Measurements from ENCODE around the gene CCNYL1. TPM values are rescaled to one million over a fixed set of nuclear protein-coding genes. Genes with fewer than 3 reads are reported as not detected.

Gene CCNYL1
- polyA plus RNA-seq, 3 donors, result 4.1 to 10.6 (median 4.6) TPM

- intact Hi-C loops (cut with micrococcal nuclease), result loop anchor here (5.0 to 10.0 kb wide), 2 partner anchors 295 to 327 kb away; no protein-coding TSS in a partner anchor
- Mint-ChIP-seq H3K27me3 (ENCODE audit: low read depth in 3 of 3) (no peaks in the 10 kb centered on the region), H3K9me3 (no peaks in the 10 kb centered on the region), H3K4me1 (no peaks in the 10 kb centered on the region), H3K4me3 (no peak overlapping the region), H3K27ac (peak overlapping the region in 1 of 7 donors; percentile 21), H3K36me3 (peaks cover 41 to 56% of the 10 kb centered on the region in 2 donors)
- Histone ChIP-seq H4K20me1 (ENCODE audit: insufficient read depth, low read length) (no peaks in the 10 kb centered on the region), H3K4me1 (ENCODE audit: control insufficient read depth in 1 of 2, insufficient read depth in 2 of 2, low read length in 2 of 2) (no peaks in the 10 kb centered on the region), H3K9me3 (replicated peaks in 1 of 2; ENCODE audit: control insufficient read depth in 1 of 2, insufficient read depth in 1 of 2, low read length in 2 of 2) (no peaks in the 10 kb centered on the region), H3K79me2 (ENCODE audit: insufficient read depth, low read length) (no peaks in the 10 kb centered on the region), H3K9ac (ENCODE audit: insufficient read depth, low read length, poor library complexity, severe bottlenecking) (no peak overlapping the region), H3K4me3 (replicated peaks in 1 of 3; ENCODE audit: low read depth in 2 of 3, low read length in 3 of 3) (no peak overlapping the region), H3K27ac (ENCODE audit: low read depth in 1 of 2, low read length in 2 of 2) (no peak overlapping the region), H3K27me3 (ENCODE audit: control insufficient read depth in 2 of 2, insufficient read depth in 2 of 2, low read length in 2 of 2) (no peaks in the 10 kb centered on the region), H3K36me3 (replicated peaks in 1 of 2; ENCODE audit: control insufficient read depth in 1 of 2, insufficient read depth in 2 of 2, low read length in 2 of 2) (peaks cover 55 to 88% of the 10 kb centered on the region in 2 donors), H2AFZ (ENCODE audit: insufficient read depth, low read depth, low read length, poor library complexity, severe bottlenecking) (no peak overlapping the region), H3K4me2 (replicated peaks; ENCODE audit: extremely low read depth, low read length, poor library complexity, severe bottlenecking) (no peak overlapping the region)
- WGBS (ENCODE audit: insufficient coverage), result 100% methylated on average over 2 of the region's 2 CpGs
- TF ChIP-seq CTCF (IDR thresholded peaks at IDR 0.05), result no peak
- no peak for DNase-seq
These were observed 38.4 kb downstream of the CCNYL1 start for GRCh38 chr2:207749873-207750272.

GRCh38 chr2:207750345-207750744 lies 38.9 kb downstream of the CCNYL1 start:
- Histone ChIP-seq H2AFZ (ENCODE audit: insufficient read depth, low read depth, low read length, poor library complexity, severe bottlenecking) (no peak overlapping the region), H3K36me3 (replicated peaks in 1 of 2; ENCODE audit: control insufficient read depth in 1 of 2, insufficient read depth in 2 of 2, low read length in 2 of 2) (peaks cover 55 to 88% of the 10 kb centered on the region in 2 donors), H3K9ac (ENCODE audit: insufficient read depth, low read length, poor library complexity, severe bottlenecking) (no peak overlapping the region), H3K4me1 (ENCODE audit: control insufficient read depth in 1 of 2, insufficient read depth in 2 of 2, low read length in 2 of 2) (no peaks in the 10 kb centered on the region), H3K27me3 (ENCODE audit: control insufficient read depth in 2 of 2, insufficient read depth in 2 of 2, low read length in 2 of 2) (no peaks in the 10 kb centered on the region), H3K4me2 (replicated peaks; ENCODE audit: extremely low read depth, low read length, poor library complexity, severe bottlenecking) (no peak overlapping the region), H3K4me3 (replicated peaks in 1 of 3; ENCODE audit: low read depth in 2 of 3, low read length in 3 of 3) (no peak overlapping the region), H3K9me3 (replicated peaks in 1 of 2; ENCODE audit: control insufficient read depth in 1 of 2, insufficient read depth in 1 of 2, low read length in 2 of 2) (no peaks in the 10 kb centered on the region), H4K20me1 (ENCODE audit: insufficient read depth, low read length) (no peaks in the 10 kb centered on the region), H3K79me2 (ENCODE audit: insufficient read depth, low read length) (no peaks in the 10 kb centered on the region), H3K27ac (ENCODE audit: low read depth in 1 of 2, low read length in 2 of 2) (no peak overlapping the region)
- intact Hi-C loops (cut with micrococcal nuclease), result no loop called here
- Mint-ChIP-seq H3K36me3 (peaks cover 45 to 61% of the 10 kb centered on the region in 2 donors), H3K4me1 (no peaks in the 10 kb centered on the region), H3K27me3 (ENCODE audit: low read depth in 3 of 3) (no peaks in the 10 kb centered on the region), H3K27ac (no peak overlapping the region), H3K4me3 (no peak overlapping the region), H3K9me3 (no peaks in the 10 kb centered on the region)
- WGBS (ENCODE audit: insufficient coverage), result no CpG with 5 or more reads among the region's 7 CpGs
- TF ChIP-seq CTCF (IDR thresholded peaks at IDR 0.05), result no peak
- DNase-seq, result no peak
